Peyer's patch (tissue), 4 donors: Measurements from ENCODE around the gene TMEM132D.

Experiments
- POLR2A ChIP-seq, 2 donors: fragments of 450-650 bp; IDR thresholded peaks; one replicate each; pipeline ENCODE4 v1.5.1; 2017; ENCODE audit warnings: antibody characterized with exemption in 2 of 2, mild to moderate bottlenecking in 2 of 2, moderate library complexity in 2 of 2
- TF ChIP-seq, protein P1 (sequence below), 6 experiments: fragments of 450-650 bp in 4 of 6; fragments of 200-600 bp in 2 of 6; sonication (generic) in 1 of 6; IDR thresholded peaks; one replicate each; pipeline ENCODE4 v1.5.1; 2017 to 2019; ENCODE audit warnings: antibody characterized with exemption in 6 of 6, mild to moderate bottlenecking in 3 of 6, moderate library complexity in 1 of 6

DNA sequence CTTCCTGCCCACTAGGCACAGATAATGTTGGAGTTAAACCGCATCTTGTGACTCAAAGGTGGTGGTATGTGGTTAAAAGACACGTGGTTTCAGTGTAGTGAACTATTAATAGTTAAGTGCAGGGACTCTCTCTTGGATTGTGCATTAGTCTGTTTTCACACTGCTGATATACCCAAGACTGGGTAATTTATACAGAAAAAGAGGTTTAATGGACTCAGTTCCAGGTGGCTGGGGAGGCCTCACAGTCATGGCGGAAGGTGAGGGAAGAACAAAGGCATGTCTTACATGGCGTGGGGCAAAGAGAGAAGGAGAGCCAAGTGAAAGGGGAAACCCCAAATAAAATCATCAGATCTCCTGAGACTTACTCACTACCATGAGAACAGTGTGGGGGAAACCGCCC lies 688.3 kb downstream of the TMEM132D start:
- TF ChIP-seq, protein P1, sequence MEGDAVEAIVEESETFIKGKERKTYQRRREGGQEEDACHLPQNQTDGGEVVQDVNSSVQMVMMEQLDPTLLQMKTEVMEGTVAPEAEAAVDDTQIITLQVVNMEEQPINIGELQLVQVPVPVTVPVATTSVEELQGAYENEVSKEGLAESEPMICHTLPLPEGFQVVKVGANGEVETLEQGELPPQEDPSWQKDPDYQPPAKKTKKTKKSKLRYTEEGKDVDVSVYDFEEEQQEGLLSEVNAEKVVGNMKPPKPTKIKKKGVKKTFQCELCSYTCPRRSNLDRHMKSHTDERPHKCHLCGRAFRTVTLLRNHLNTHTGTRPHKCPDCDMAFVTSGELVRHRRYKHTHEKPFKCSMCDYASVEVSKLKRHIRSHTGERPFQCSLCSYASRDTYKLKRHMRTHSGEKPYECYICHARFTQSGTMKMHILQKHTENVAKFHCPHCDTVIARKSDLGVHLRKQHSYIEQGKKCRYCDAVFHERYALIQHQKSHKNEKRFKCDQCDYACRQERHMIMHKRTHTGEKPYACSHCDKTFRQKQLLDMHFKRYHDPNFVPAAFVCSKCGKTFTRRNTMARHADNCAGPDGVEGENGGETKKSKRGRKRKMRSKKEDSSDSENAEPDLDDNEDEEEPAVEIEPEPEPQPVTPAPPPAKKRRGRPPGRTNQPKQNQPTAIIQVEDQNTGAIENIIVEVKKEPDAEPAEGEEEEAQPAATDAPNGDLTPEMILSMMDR (IDR thresholded peaks at IDR 0.05) = no peak
- TF ChIP-seq POLR2A (IDR thresholded peaks at IDR 0.05) = no peak
